GM12875 (cell line): ENCODE data around the gene RIOK3.

ENCODE experiments used
- H3K4me3 ChIP-seq: one replicate; pipeline ENCODE4 v1.5.1; 2011; ENCODE audit warnings: low read depth, low read length, control low read depth
- CTCF ChIP-seq: IDR thresholded peaks from 2 replicates; pipeline ENCODE4 v1.5.1; 2011; ENCODE audit warnings: low read depth, mild to moderate bottlenecking, control low read depth, inconsistent platforms, low read length, moderate library complexity, borderline replicate concordance; ENCODE audit not compliant: insufficient read depth

RIOK3 gene

GRCh38 chr18:23452728-23453679 lies at the start of gene RIOK3:
Gene RIOK3 (plus strand): TSS chr18:23453287. CDS start chr18:23453440, 153 bp downstream.
- TF ChIP-seq CTCF = no peak
- peak within 1 kb of the TSS; percentile 93 for H3K4me3 ChIP-seq

GRCh38 chr18:23403310-23403709 lies 49.8 kb upstream of the RIOK3 start:
- TF ChIP-seq CTCF = no peak
- H3K4me3 ChIP-seq = no peak overlapping the region

GRCh38 chr18:23405636-23406035 lies 47.5 kb upstream of the RIOK3 start:
- H3K4me3 ChIP-seq = no peak overlapping the region
- no peak for TF ChIP-seq CTCF

GRCh38 chr18:23406271-23406787 lies 46.8 kb upstream of the RIOK3 start:
- no peak for TF ChIP-seq CTCF
- H3K4me3 ChIP-seq = no peak overlapping the region

- TF ChIP-seq CTCF = no peak
- no peak overlapping the region for H3K4me3 ChIP-seq
These were observed 40.6 kb upstream of the RIOK3 start for GRCh38 chr18:23412351-23412964.

GRCh38 chr18:23415515-23415914 lies 37.6 kb upstream of the RIOK3 start:
- no peak overlapping the region for H3K4me3 ChIP-seq
- no peak for TF ChIP-seq CTCF
